ENCODE data around the gene SRRT. TPM values are rescaled to one million over a fixed set of nuclear protein-coding genes. Genes with fewer than 3 reads are reported as not detected.

Gene SRRT
- total and polyA plus RNA-seq, 2 donors (not counting 3 experiments of a cell fraction or from before 2014, with no cell fraction given), result 58.6 to 199 TPM

GRCh38 chr7:100892364-100893317, 17.7 kb downstream of the SRRT start:
- H3K27me3 ChIP-seq (ENCODE audit: control insufficient read depth in 2 of 2, insufficient read depth in 2 of 2, low read length in 2 of 2), result peaks cover 9 to 19% of the 10 kb centered on the region in 2 experiments
- no peak overlapping the region for H2AFZ ChIP-seq (ENCODE audit: low read depth, low read length)
- POLR2A ChIA-PET, result no interaction called here
- FAIRE-seq (no peak), DNase-seq (ENCODE audit: low read depth, low spot score) (no peak)
- dilution Hi-C loops (cut with MboI; ENCODE audit: extremely low pct_ligation_motif_present, low sequenced_read_pairs) (no loop called here), intact Hi-C loops (cut with micrococcal nuclease) (loop anchor here (5.0 to 10.0 kb wide), 3 partner anchors 75 to 402 kb away; partner anchors contain the start of genes MUC12 and VGF)
- no peak overlapping the region for H3K4me3 ChIP-seq (replicated peaks in 1 of 3; ENCODE audit: insufficient read depth in 1 of 3, low read depth in 1 of 3, low read length in 3 of 3)
- peaks cover 37% of the 10 kb centered on the region for H3K4me1 ChIP-seq (ENCODE audit: control insufficient read depth, extremely low read depth, insufficient read depth, low read length)
- H3K9ac ChIP-seq (replicated peaks; ENCODE audit: extremely low read depth, insufficient read depth, low read length), result no peak overlapping the region
- H3K79me2 ChIP-seq (ENCODE audit: control insufficient read depth, insufficient read depth, low read length), result peaks cover 15% of the 10 kb centered on the region
- peaks cover 4 to 5% of the 10 kb centered on the region in 2 experiments for H3K36me3 ChIP-seq (ENCODE audit: control insufficient read depth in 2 of 2, extremely low read depth in 1 of 2, insufficient read depth in 2 of 2, low read length in 2 of 2)
- CTCF ChIA-PET, result interaction anchor here (0.8 to 1.4 kb wide), 3 partner anchors 166 to 398 kb away, joined by 3 to 5 read pairs (median 4); no protein-coding TSS in a partner anchor
- no TSS peak for BruUV-seq (replicated peaks)
- no peak overlapping the region for H3K4me2 ChIP-seq (ENCODE audit: insufficient read depth, low read length)
- H4K20me1 ChIP-seq (replicated peaks; ENCODE audit: control insufficient read depth, extremely low read depth, insufficient read depth, low read length), result no peaks in the 10 kb centered on the region
- no peak overlapping the region for H3K27ac ChIP-seq (ENCODE audit: insufficient read depth, low read depth, low read length)
- TF ChIP-seq JUN (IDR thresholded peaks at IDR 0.05; ENCODE audit: borderline replicate concordance, insufficient read depth, insufficient read length, low read depth) (no peak), FOS (IDR thresholded peaks at IDR 0.05; ENCODE audit: borderline replicate concordance, insufficient read depth, low read length) (no peak), MYC (IDR thresholded peaks at IDR 0.05; ENCODE audit: low read depth, low read length) (no peak), GATA2 (IDR thresholded peaks at IDR 0.05; ENCODE audit: insufficient read depth, insufficient read length, low read depth, low read length) (no peak), POLR2A (IDR thresholded peaks at IDR 0.05; ENCODE audit: low read depth, low read length) (no peak), CTCF (IDR thresholded peaks at IDR 0.05; ENCODE audit: extremely low read depth in 1 of 2, insufficient read depth in 1 of 2, low read depth in 1 of 2, low read length in 2 of 2) (no peak)
- TF ChIP-seq, protein P1, sequence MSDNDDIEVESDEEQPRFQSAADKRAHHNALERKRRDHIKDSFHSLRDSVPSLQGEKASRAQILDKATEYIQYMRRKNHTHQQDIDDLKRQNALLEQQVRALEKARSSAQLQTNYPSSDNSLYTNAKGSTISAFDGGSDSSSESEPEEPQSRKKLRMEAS (IDR thresholded peaks at IDR 0.05; ENCODE audit: insufficient read depth, insufficient read length), result no peak
- H3K9me3 ChIP-seq (replicated peaks; ENCODE audit: control insufficient read depth, insufficient read depth, low read length), result no peaks in the 10 kb centered on the region
- no peaks in the 10 kb centered on the region for H3K9me1 ChIP-seq (replicated peaks; ENCODE audit: control insufficient read depth, extremely low read depth, insufficient read depth, low read length)
